Nephron progenitor cell (in vitro differentiated cells): Measurements from ENCODE around the gene RHBDL3.

Experiments used
- DNase-seq: peaks from one replicate; pipeline ENCODE4 v3.0.0; 2021
- H3K27ac Mint-ChIP-seq: 2 replicates; pipeline ENCODE4 v1.8.0; 2021; ENCODE audit warnings: mild to moderate bottlenecking, moderate library complexity, mixed read lengths
- H3K27me3 Mint-ChIP-seq: 2 replicates; pipeline ENCODE4 v1.8.0; 2021; ENCODE audit warnings: mild to moderate bottlenecking, low read depth, mixed read lengths; ENCODE audit not compliant: poor library complexity
- H3K36me3 Mint-ChIP-seq: 2 replicates; pipeline ENCODE4 v1.8.0; 2021; ENCODE audit warnings: low read depth, mixed read lengths
- H3K4me1 Mint-ChIP-seq: 2 replicates; pipeline ENCODE4 v1.8.0; 2021; ENCODE audit warnings: mixed read lengths
- H3K4me3 Mint-ChIP-seq: 2 replicates; pipeline ENCODE4 v1.8.0; 2021; ENCODE audit warnings: mild to moderate bottlenecking, moderate library complexity, mixed read lengths
- H3K9me3 Mint-ChIP-seq: 2 replicates; pipeline ENCODE4 v1.8.0; 2021; ENCODE audit warnings: mild to moderate bottlenecking, moderate library complexity, mixed read lengths
- TF ChIP-seq, protein P1 (sequence below): fragments of 200-600 bp; sonication (generic); IDR thresholded peaks from 2 replicates; pipeline ENCODE4 v1.5.0; 2021; ENCODE audit warnings: antibody characterized with exemption

Gene RHBDL3

DNA sequence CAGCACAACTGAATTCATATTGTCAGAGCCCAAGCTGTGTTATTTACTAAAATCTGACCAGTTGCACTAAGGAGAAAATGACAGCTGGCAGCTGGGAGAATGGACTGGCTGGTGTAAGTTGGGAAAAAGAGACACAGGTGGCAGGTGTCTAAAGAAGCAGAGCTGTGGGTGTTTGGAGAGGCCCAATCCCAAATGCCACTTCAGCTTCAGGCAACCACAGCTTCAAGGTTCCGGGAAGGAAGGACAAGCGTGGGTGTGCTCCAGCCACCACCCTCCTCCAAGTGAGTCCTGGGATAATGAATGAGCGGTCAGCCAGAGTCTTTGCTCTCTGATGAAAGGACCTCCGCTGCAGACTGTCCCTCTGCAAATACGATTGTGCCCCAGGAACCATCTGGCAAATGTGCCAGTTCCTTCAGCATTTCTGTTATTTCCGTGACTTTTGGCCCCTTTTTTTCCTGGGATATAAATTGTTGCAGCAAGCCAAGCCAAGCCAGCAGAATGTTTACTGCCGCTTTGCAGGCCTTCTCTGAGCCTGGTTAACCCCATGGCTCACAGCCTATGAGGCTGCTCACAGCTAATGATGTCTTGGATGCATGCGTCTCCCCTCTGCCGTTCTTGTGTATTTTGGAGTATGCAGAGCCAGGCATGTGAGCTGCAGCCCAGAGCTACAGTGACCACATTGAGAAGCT lies 9.5 kb upstream of the RHBDL3 start:
- DNase-seq: no peak
- TF ChIP-seq, protein P1, sequence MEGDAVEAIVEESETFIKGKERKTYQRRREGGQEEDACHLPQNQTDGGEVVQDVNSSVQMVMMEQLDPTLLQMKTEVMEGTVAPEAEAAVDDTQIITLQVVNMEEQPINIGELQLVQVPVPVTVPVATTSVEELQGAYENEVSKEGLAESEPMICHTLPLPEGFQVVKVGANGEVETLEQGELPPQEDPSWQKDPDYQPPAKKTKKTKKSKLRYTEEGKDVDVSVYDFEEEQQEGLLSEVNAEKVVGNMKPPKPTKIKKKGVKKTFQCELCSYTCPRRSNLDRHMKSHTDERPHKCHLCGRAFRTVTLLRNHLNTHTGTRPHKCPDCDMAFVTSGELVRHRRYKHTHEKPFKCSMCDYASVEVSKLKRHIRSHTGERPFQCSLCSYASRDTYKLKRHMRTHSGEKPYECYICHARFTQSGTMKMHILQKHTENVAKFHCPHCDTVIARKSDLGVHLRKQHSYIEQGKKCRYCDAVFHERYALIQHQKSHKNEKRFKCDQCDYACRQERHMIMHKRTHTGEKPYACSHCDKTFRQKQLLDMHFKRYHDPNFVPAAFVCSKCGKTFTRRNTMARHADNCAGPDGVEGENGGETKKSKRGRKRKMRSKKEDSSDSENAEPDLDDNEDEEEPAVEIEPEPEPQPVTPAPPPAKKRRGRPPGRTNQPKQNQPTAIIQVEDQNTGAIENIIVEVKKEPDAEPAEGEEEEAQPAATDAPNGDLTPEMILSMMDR: no peak
- Mint-ChIP-seq H3K36me3 (no peaks in the 10 kb centered on the region), H3K27me3 (peaks cover 42% of the 10 kb centered on the region), H3K4me3 (no peak overlapping the region), H3K9me3 (no peaks in the 10 kb centered on the region), H3K4me1 (peaks cover 44% of the 10 kb centered on the region), H3K27ac (no peak overlapping the region)

DNA sequence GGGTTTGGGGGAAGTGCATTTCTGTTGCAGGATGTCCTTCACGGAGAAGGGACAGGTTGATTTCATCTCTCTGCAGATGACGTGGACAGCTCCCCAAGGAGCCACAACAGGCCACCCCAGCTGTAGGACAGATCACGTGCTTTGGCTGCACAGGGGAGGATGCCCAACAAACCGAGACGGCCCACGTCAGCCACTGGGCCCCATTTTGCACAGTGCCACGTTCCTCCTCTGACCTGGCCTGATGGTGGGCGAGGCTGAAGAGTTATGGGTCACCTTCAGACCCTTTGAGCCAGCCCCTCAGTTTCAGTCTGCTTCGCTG lies 9.0 kb upstream of the RHBDL3 start:
- Mint-ChIP-seq H3K36me3 (no peaks in the 10 kb centered on the region), H3K27me3 (peaks cover 47% of the 10 kb centered on the region)

DNA sequence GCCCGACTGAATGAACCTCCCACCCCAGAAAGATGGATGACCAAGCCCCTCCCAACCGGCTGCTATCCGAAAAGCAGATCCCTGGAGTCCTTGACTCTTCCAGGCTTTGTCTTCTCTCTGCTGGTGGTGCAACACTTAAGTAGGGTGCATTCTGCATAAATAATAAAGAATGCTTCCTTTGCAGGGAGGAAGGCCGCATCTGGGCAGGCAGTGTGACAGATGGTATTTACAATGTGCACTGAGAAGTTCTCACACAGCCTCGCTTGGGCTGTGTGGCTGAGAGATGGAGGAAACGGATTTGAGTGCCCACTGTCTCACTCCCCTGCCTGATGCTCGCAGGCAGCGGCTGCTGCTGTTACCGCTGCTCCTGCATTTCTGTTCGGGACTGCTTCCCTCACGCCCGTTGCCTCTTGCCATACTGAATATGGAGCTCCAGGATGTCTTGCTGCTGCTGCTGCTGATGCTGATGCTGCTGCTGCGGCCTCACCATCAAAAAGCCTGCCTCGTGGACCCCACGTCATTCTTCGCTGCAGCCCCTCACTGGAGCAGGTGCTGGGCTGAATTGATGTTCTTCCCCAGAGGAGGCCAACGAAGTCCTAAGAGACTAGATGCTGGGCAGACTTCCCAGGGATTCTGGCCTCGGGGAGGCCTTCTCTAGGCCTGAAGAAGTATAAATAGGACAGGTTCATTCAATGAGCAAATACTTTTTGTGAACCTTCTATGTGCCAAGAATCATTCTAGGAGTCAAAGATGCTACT lies 7.1 kb upstream of the RHBDL3 start:
- TF ChIP-seq, protein P1: no peak
- no peak overlapping the region for H3K27ac Mint-ChIP-seq
- peaks cover 57% of the 10 kb centered on the region for H3K4me1 Mint-ChIP-seq
- H3K4me3 Mint-ChIP-seq: no peak overlapping the region
- H3K27me3 Mint-ChIP-seq: peaks cover 59% of the 10 kb centered on the region
- no peaks in the 10 kb centered on the region for H3K36me3 Mint-ChIP-seq
- no peaks in the 10 kb centered on the region for H3K9me3 Mint-ChIP-seq
- DNase-seq: no peak

More for the DNA sequence above, 9.0 kb upstream of the RHBDL3 start:
- H3K4me3 Mint-ChIP-seq: no peak overlapping the region
- H3K4me1 Mint-ChIP-seq: peaks cover 48% of the 10 kb centered on the region
- DNase-seq: no peak
- TF ChIP-seq, protein P1: no peak
- H3K9me3 Mint-ChIP-seq: no peaks in the 10 kb centered on the region
- no peak overlapping the region for H3K27ac Mint-ChIP-seq

GRCh38 chr17:32259586-32259985 lies 6.0 kb upstream of the RHBDL3 start:
- no peak for DNase-seq
- TF ChIP-seq, protein P1: no peak
- peaks cover 69% of the 10 kb centered on the region for H3K27me3 Mint-ChIP-seq
- peaks cover 66% of the 10 kb centered on the region for H3K4me1 Mint-ChIP-seq
- H3K36me3 Mint-ChIP-seq: no peaks in the 10 kb centered on the region
- no peak overlapping the region for H3K4me3 Mint-ChIP-seq
- H3K9me3 Mint-ChIP-seq: no peaks in the 10 kb centered on the region
- H3K27ac Mint-ChIP-seq: no peak overlapping the region

GRCh38 chr17:32261417-32261736 lies 4.3 kb upstream of the RHBDL3 start:
- TF ChIP-seq, protein P1: no peak
- Mint-ChIP-seq H3K4me3 (no peak overlapping the region), H3K27ac (no peak overlapping the region)

More at GRCh38 chr17:32261417-32261736, 4.3 kb upstream of the RHBDL3 start:
- H3K36me3 Mint-ChIP-seq: no peaks in the 10 kb centered on the region
- H3K4me1 Mint-ChIP-seq: peaks cover 67% of the 10 kb centered on the region
- DNase-seq: no peak
- H3K27me3 Mint-ChIP-seq: peaks cover 70% of the 10 kb centered on the region
- no peaks in the 10 kb centered on the region for H3K9me3 Mint-ChIP-seq
